ENCODE results near the gene TOMM6.
"Not testable (repeated sequence)": the region's sequence is repeated elsewhere in the genome, so short reads cannot be mapped to it uniquely, and the experiment has no call there.

TOMM6 gene

DNA sequence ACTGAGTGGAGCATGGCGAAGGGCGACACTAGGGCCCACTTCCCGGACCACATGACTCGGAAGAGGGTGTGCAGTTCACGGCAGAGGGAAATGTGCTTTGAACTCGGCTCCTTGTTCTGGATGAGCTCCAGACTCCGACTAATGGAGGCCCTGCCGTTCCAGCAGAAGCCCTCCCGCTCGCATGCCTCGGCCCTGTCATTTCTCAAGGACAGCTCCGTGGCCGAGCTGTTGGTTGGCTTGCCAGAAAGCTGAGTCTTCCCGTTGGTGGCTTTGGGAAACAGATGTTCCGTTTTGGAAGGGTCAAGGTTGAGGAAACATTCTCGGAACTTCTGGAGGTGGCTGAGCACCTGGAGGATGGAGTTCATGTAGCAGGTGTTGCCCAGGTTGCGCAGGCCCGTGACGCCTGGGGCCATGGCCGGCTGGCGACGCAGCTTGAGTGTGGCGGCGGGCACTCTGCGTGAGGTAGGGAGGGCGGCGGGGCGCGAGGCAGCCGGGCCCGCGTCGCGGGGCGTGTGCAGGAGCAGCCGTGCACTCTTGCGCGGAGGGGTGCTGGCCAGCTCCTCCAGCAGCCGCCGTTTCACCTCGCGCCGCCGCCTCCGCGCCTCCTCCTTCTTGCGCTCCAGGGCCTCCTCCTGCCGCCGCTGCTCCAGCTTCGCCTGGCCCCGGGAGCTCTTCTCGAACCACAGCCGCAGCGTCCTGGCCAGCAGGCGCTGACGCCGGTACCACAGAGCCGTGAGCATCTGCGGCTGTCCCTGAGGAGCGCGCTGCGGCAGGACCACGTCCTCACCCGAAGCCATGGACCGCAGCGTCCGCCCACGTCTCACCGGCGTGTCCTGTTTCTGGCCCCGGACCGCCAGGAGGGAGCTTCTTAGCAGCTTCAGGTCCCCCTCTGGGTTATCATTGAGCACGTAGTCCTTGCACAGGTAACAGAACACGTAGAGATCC is 18.6 kb downstream of the TOMM6 start:
- H3K4me3 ChIP-seq (ENCODE audit: insufficient read depth, low read depth, low read length, poor library complexity, severe bottlenecking) = no peak overlapping the region
- no peaks in the 10 kb centered on the region for H3K36me3 ChIP-seq (ENCODE audit: control insufficient read depth, insufficient read depth, low read length)
- H3K27me3 ChIP-seq (replicated peaks; ENCODE audit: control insufficient read depth, insufficient read depth, low read length, poor library complexity, severe bottlenecking) = no peaks in the 10 kb centered on the region
- no peak overlapping the region for H3K27ac ChIP-seq (ENCODE audit: insufficient read depth, low read length, poor library complexity, severe bottlenecking)
- H3K9me3 ChIP-seq (ENCODE audit: control insufficient read depth, low read length) = no peaks in the 10 kb centered on the region
- no peaks in the 10 kb centered on the region for H3K4me1 ChIP-seq (ENCODE audit: control insufficient read depth, insufficient read depth, low read length, poor library complexity, severe bottlenecking)
- no peak for DNase-seq

DNA sequence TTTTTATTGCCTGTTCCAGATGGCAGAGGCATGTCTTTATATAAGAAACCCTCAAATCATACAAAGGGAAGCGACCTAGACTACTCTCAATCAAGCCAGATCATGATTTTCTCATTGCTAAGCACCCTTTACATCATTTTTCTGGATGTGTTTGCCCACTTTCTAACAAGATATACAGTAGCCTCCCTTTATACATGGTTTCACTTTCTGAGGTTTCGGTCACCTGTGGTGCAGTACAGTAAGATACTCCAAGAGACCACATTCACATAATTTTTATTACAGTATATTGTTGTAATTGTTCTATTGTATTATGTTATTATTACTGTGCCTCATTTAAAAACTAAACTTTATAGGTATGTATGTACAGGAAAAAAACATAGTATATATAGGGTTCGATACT is 23.6 kb downstream of the TOMM6 start:
- Histone ChIP-seq H3K4me3 (ENCODE audit: insufficient read depth, low read depth, low read length, poor library complexity, severe bottlenecking) (no peak overlapping the region), H3K27ac (ENCODE audit: insufficient read depth, low read length, poor library complexity, severe bottlenecking) (no peak overlapping the region), H3K27me3 (replicated peaks; ENCODE audit: control insufficient read depth, insufficient read depth, low read length, poor library complexity, severe bottlenecking) (no peaks in the 10 kb centered on the region), H3K36me3 (ENCODE audit: control insufficient read depth, insufficient read depth, low read length) (no peaks in the 10 kb centered on the region), H3K4me1 (ENCODE audit: control insufficient read depth, insufficient read depth, low read length, poor library complexity, severe bottlenecking) (no peaks in the 10 kb centered on the region), H3K9me3 (ENCODE audit: control insufficient read depth, low read length) (no peaks in the 10 kb centered on the region)
- DNase-seq = no peak

DNA sequence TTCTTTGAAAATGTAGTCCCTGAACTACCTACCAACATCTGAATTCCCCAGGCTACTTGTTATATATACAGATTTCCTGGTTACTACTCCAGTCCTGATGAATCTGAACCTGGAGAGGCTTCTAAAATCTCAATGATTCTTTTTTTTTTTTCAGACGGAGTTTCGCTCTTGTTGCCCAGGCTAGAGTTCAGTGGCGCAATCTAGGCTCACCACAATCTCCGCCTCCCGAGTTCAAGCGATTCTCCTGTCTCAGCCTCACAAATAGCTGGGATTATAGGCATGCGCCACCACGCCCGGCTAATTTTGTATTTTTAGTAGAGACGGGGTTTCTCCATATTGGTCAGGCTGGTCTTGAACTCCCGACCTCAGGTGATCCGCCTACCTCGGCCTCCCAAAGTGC is 24.5 kb downstream of the TOMM6 start:
- H3K4me3 ChIP-seq (ENCODE audit: insufficient read depth, low read depth, low read length, poor library complexity, severe bottlenecking); DNase-seq; H3K9me3 ChIP-seq (ENCODE audit: control insufficient read depth, low read length); H3K36me3 ChIP-seq (ENCODE audit: control insufficient read depth, insufficient read depth, low read length); H3K27me3 ChIP-seq (replicated peaks; ENCODE audit: control insufficient read depth, insufficient read depth, low read length, poor library complexity, severe bottlenecking); H3K27ac ChIP-seq (ENCODE audit: insufficient read depth, low read length, poor library complexity, severe bottlenecking); H3K4me1 ChIP-seq (ENCODE audit: control insufficient read depth, insufficient read depth, low read length, poor library complexity, severe bottlenecking): not testable (repeated sequence)

DNA sequence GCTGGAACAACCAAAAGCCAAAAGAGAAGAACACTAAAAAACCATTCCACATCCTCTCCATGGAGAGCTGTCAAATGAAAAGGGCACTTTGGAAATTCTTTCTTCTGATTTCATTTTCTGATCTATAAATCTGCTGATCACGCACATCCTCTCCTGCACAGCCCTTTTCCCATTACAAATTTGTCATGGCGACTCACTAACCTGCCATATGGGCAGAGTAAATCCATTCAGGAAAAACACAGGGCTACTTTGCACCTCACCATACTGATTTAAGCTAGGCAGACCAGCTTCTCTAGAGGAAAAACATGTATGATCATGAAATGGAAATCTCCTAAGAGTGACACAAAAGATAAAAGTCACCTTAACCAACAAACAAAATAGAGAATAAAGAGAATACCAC is 26.0 kb downstream of the TOMM6 start:
- no peak overlapping the region for H3K27ac ChIP-seq (ENCODE audit: insufficient read depth, low read length, poor library complexity, severe bottlenecking)
- no peaks in the 10 kb centered on the region for H3K4me1 ChIP-seq (ENCODE audit: control insufficient read depth, insufficient read depth, low read length, poor library complexity, severe bottlenecking)
- H3K27me3 ChIP-seq (replicated peaks; ENCODE audit: control insufficient read depth, insufficient read depth, low read length, poor library complexity, severe bottlenecking) = no peaks in the 10 kb centered on the region
- DNase-seq = no peak
- no peak overlapping the region for H3K4me3 ChIP-seq (ENCODE audit: insufficient read depth, low read depth, low read length, poor library complexity, severe bottlenecking)
- H3K9me3 ChIP-seq (ENCODE audit: control insufficient read depth, low read length) = no peaks in the 10 kb centered on the region
- H3K36me3 ChIP-seq (ENCODE audit: control insufficient read depth, insufficient read depth, low read length) = no peaks in the 10 kb centered on the region

DNA sequence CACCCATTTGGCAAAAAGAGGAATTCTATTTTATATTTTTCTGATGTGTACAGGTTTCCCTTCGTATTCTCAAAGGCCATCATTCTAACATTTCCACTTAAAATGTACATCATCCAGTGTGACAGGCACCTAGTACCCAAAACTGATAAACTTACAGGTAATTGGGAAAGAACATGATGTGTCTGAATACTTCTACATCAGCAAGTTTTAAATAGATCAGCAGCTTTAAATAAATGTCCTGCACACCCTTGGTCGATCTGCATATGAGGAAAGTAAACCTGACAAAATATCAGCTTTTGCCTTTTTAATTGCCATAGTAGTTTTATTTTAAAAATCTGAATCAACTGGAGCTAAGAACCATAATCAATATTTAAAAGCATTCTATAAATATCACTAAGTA is 26.5 kb downstream of the TOMM6 start:
- H3K4me3 ChIP-seq (ENCODE audit: insufficient read depth, low read depth, low read length, poor library complexity, severe bottlenecking) = no peak overlapping the region
- no peaks in the 10 kb centered on the region for H3K27me3 ChIP-seq (replicated peaks; ENCODE audit: control insufficient read depth, insufficient read depth, low read length, poor library complexity, severe bottlenecking)
- no peak overlapping the region for H3K27ac ChIP-seq (ENCODE audit: insufficient read depth, low read length, poor library complexity, severe bottlenecking)
- H3K4me1 ChIP-seq (ENCODE audit: control insufficient read depth, insufficient read depth, low read length, poor library complexity, severe bottlenecking) = no peaks in the 10 kb centered on the region
- H3K9me3 ChIP-seq (ENCODE audit: control insufficient read depth, low read length) = no peaks in the 10 kb centered on the region
- DNase-seq = no peak
- H3K36me3 ChIP-seq (ENCODE audit: control insufficient read depth, insufficient read depth, low read length) = no peaks in the 10 kb centered on the region

DNA sequence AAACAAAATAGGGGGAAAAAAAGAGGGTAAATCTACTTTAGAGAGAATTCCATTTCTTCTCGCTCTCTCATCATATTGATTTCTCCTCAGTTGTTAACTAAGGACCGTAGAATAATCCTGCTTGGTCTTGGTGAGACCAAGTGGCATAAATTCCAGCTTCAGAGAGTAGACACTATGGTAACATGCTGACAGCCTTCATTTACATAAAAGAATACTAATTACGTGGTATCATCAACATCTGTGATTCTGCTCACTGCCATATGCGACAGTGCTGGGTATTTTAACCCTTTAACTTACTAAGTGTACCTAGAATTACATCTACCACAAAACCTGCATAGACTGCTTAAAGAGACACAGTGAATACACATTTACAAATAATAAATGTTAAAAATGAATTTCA is 27.1 kb downstream of the TOMM6 start:
- no peak for DNase-seq
- no peak overlapping the region for H3K4me3 ChIP-seq (ENCODE audit: insufficient read depth, low read depth, low read length, poor library complexity, severe bottlenecking)
- no peak overlapping the region for H3K27ac ChIP-seq (ENCODE audit: insufficient read depth, low read length, poor library complexity, severe bottlenecking)
- H3K9me3 ChIP-seq (ENCODE audit: control insufficient read depth, low read length) = no peaks in the 10 kb centered on the region
- no peaks in the 10 kb centered on the region for H3K36me3 ChIP-seq (ENCODE audit: control insufficient read depth, insufficient read depth, low read length)
- H3K4me1 ChIP-seq (ENCODE audit: control insufficient read depth, insufficient read depth, low read length, poor library complexity, severe bottlenecking) = no peaks in the 10 kb centered on the region
- no peaks in the 10 kb centered on the region for H3K27me3 ChIP-seq (replicated peaks; ENCODE audit: control insufficient read depth, insufficient read depth, low read length, poor library complexity, severe bottlenecking)

DNA sequence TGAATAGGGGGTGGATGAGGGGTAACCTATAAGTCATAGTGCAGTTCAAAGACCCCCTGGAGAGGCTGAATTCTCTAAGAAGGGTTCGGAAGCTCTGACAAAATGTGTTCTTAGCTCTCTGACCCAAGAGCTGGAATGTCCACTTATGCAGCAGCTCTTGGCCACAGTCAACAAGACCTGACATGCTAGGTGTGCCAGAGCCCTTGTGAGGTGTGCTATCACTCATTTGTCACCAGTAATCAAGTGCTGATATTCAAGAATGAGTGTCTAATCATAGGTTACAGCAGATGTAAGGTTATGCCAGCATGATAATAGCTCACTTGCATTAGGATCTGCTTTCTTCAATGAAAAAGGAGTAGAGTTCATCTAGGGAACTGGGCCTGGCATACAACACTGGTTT is 28.1 kb downstream of the TOMM6 start:
- H3K9me3 ChIP-seq (ENCODE audit: control insufficient read depth, low read length) = no peaks in the 10 kb centered on the region
- no peaks in the 10 kb centered on the region for H3K36me3 ChIP-seq (ENCODE audit: control insufficient read depth, insufficient read depth, low read length)
- DNase-seq = no peak
- no peak overlapping the region for H3K27ac ChIP-seq (ENCODE audit: insufficient read depth, low read length, poor library complexity, severe bottlenecking)
- H3K4me1 ChIP-seq (ENCODE audit: control insufficient read depth, insufficient read depth, low read length, poor library complexity, severe bottlenecking) = no peaks in the 10 kb centered on the region
- H3K27me3 ChIP-seq (replicated peaks; ENCODE audit: control insufficient read depth, insufficient read depth, low read length, poor library complexity, severe bottlenecking) = no peaks in the 10 kb centered on the region
- no peak overlapping the region for H3K4me3 ChIP-seq (ENCODE audit: insufficient read depth, low read depth, low read length, poor library complexity, severe bottlenecking)

DNA sequence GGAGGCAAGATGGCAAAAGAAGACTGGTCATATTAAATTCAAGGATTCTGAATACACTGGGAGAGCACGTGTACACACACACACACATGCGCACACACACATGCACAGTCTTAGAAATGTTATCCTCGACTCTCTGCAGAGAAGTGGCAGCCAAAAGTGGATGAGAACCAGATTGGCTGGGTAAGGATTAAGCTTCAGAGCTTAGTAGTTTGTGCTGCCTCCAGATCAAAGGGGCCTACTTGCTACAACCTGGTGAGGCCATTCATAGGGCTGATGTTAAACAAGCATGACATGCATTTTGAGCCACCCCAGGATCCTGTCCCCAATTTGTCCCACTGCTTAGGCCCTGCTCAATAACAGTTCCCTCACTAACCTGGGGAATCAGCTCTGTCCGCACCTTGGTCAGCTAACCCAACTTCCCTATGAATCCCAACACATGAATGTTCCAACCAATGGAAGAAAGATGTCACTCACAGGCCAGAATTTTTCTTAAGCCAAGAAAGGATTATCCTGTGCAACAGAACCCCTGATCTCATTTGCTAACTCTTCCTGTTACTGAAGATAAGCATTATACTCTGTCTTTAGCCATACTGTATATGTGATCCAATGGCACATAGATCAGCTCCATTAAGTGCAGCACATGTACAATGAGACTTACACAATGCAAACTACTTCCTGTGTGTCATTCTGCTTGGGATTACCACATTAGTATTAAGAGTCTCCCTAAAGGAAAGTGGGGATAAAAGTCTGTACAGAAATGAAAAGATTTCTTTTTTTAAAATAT is 31.0 kb downstream of the TOMM6 start:
- no peak overlapping the region for H3K27ac ChIP-seq (ENCODE audit: insufficient read depth, low read length, poor library complexity, severe bottlenecking)
- no peak overlapping the region for H3K4me3 ChIP-seq (ENCODE audit: insufficient read depth, low read depth, low read length, poor library complexity, severe bottlenecking)
- no peaks in the 10 kb centered on the region for H3K36me3 ChIP-seq (ENCODE audit: control insufficient read depth, insufficient read depth, low read length)
- no peaks in the 10 kb centered on the region for H3K4me1 ChIP-seq (ENCODE audit: control insufficient read depth, insufficient read depth, low read length, poor library complexity, severe bottlenecking)
- DNase-seq = no peak
- H3K27me3 ChIP-seq (replicated peaks; ENCODE audit: control insufficient read depth, insufficient read depth, low read length, poor library complexity, severe bottlenecking) = no peaks in the 10 kb centered on the region
- no peaks in the 10 kb centered on the region for H3K9me3 ChIP-seq (ENCODE audit: control insufficient read depth, low read length)

DNA sequence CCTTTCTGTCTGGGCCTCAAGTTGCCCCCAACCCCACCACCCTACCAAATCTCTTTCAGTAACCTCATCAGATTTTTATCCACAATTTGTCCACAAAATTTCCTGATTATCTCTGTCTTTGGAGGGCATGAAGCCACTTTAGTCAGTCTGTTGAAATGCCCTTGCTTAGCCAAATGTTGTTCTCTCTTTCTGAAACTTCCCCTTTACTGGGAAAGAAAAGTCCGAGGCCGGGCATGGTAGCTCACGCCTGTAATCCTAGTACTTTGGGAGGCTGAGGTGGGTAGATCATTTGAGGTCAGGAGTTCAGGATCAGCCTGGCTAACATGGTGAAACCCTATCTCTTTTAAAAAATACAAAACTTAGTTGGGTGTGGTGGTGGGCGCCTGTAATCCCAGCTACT is 33.8 kb downstream of the TOMM6 start:
- no peak for DNase-seq
- H3K27ac ChIP-seq (ENCODE audit: insufficient read depth, low read length, poor library complexity, severe bottlenecking) = no peak overlapping the region
- no peaks in the 10 kb centered on the region for H3K36me3 ChIP-seq (ENCODE audit: control insufficient read depth, insufficient read depth, low read length)
- no peaks in the 10 kb centered on the region for H3K27me3 ChIP-seq (replicated peaks; ENCODE audit: control insufficient read depth, insufficient read depth, low read length, poor library complexity, severe bottlenecking)
- H3K4me1 ChIP-seq (ENCODE audit: control insufficient read depth, insufficient read depth, low read length, poor library complexity, severe bottlenecking) = no peaks in the 10 kb centered on the region
- no peak overlapping the region for H3K4me3 ChIP-seq (ENCODE audit: insufficient read depth, low read depth, low read length, poor library complexity, severe bottlenecking)
- no peaks in the 10 kb centered on the region for H3K9me3 ChIP-seq (ENCODE audit: control insufficient read depth, low read length)

DNA sequence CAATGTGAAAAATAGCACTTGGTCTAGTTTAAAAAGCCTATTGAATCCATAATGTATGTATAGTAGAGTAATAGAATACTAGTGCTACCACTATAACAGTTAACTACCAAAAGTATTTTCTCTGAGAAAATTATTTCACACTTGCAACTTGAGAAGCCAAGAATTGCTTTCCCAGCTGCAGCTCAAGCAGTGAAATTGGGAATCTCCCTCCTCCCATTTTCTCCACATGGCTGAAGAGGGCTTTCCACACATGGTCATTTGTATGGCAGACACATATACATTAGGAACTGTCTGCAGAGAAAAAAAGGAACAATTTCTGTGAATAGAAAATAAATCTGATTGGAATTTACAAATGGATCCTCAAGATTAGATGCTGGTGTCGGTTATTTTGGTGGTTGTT is 34.5 kb downstream of the TOMM6 start:
- no peaks in the 10 kb centered on the region for H3K36me3 ChIP-seq (ENCODE audit: control insufficient read depth, insufficient read depth, low read length)
- no peak for DNase-seq
- H3K9me3 ChIP-seq (ENCODE audit: control insufficient read depth, low read length) = no peaks in the 10 kb centered on the region
- H3K27ac ChIP-seq (ENCODE audit: insufficient read depth, low read length, poor library complexity, severe bottlenecking) = no peak overlapping the region
- no peak overlapping the region for H3K4me3 ChIP-seq (ENCODE audit: insufficient read depth, low read depth, low read length, poor library complexity, severe bottlenecking)
- H3K27me3 ChIP-seq (replicated peaks; ENCODE audit: control insufficient read depth, insufficient read depth, low read length, poor library complexity, severe bottlenecking) = no peaks in the 10 kb centered on the region
- H3K4me1 ChIP-seq (ENCODE audit: control insufficient read depth, insufficient read depth, low read length, poor library complexity, severe bottlenecking) = no peaks in the 10 kb centered on the region
